HG02588 (cell line): ENCODE results near the gene RPS16.
"Not testable (repeated sequence)": the region's sequence is repeated elsewhere in the genome, so short reads cannot be mapped to it uniquely, and the experiment has no call there.

Experiments used
- ATAC-seq: cut with Tn5 transposase; IDR thresholded peaks from one replicate; pipeline ENCODE4 v1.9.1; 2021; ENCODE audit warnings: mild to moderate bottlenecking, moderate library complexity; ENCODE audit not compliant: unreplicated experiment

Gene RPS16

GRCh38 chr19:39435499-39436349 lies at the start of gene RPS16:
Gene RPS16 (minus strand): TSS chr19:39435949. CDS start chr19:39435895, 54 bp downstream.
- peak; percentile 79 for ATAC-seq

- no peak for ATAC-seq
Observed at GRCh38 chr19:39483141-39483540, 47.4 kb upstream of the RPS16 start.

GRCh38 chr19:39481676-39482075 lies 45.9 kb upstream of the RPS16 start:
- no peak for ATAC-seq

GRCh38 chr19:39481229-39481545 lies 45.4 kb upstream of the RPS16 start:
- no peak for ATAC-seq

- ATAC-seq, result peak; percentile 81
Observed at GRCh38 chr19:39480337-39481228, 44.8 kb upstream of the RPS16 start, which contains the start of gene TIMM50. Gene TIMM50 (plus strand): TSS chr19:39480838. CDS start chr19:39480854, 16 bp downstream.

GRCh38 chr19:39479916-39480315 lies 44.2 kb upstream of the RPS16 start:
- no peak for ATAC-seq

- ATAC-seq, result not testable (repeated sequence)
Observed at GRCh38 chr19:39479319-39479801, 43.6 kb upstream of the RPS16 start.

- no peak for ATAC-seq
Observed at GRCh38 chr19:39475748-39476147, 40.0 kb upstream of the RPS16 start.

GRCh38 chr19:39474139-39474620 lies 38.4 kb upstream of the RPS16 start:
- ATAC-seq, result no peak

GRCh38 chr19:39473443-39473960 lies 37.8 kb upstream of the RPS16 start:
- ATAC-seq, result no peak

GRCh38 chr19:39472746-39473442 lies 37.1 kb upstream of the RPS16 start:
- no peak for ATAC-seq

GRCh38 chr19:39471756-39472536 lies 36.2 kb upstream of the RPS16 start:
- no peak for ATAC-seq

- ATAC-seq, result no peak
Observed at GRCh38 chr19:39470724-39471339, 35.1 kb upstream of the RPS16 start.

- no peak for ATAC-seq
Observed at GRCh38 chr19:39469567-39469966, 33.8 kb upstream of the RPS16 start.

GRCh38 chr19:39469036-39469435 lies 33.3 kb upstream of the RPS16 start:
- ATAC-seq, result no peak

- ATAC-seq, result no peak
Observed at GRCh38 chr19:39467941-39468340, 32.2 kb upstream of the RPS16 start.

GRCh38 chr19:39465956-39466747 lies 30.4 kb upstream of the RPS16 start:
- ATAC-seq, result no peak

GRCh38 chr19:39463403-39463802 lies 27.7 kb upstream of the RPS16 start:
- no peak for ATAC-seq

GRCh38 chr19:39451257-39451656 lies 15.5 kb upstream of the RPS16 start:
- not testable (repeated sequence) for ATAC-seq
